HG02938 (cell line): ENCODE data around the gene PRKN.
"Not testable (repeated sequence)": the region's sequence is repeated elsewhere in the genome, so short reads cannot be mapped to it uniquely, and the experiment has no call there.

Experiments
- ATAC-seq: cut with Tn5 transposase; IDR thresholded peaks from one replicate; pipeline ENCODE4 v1.9.1; 2021; ENCODE audit warnings: mild to moderate bottlenecking, moderate library complexity; ENCODE audit not compliant: unreplicated experiment

PRKN gene

DNA sequence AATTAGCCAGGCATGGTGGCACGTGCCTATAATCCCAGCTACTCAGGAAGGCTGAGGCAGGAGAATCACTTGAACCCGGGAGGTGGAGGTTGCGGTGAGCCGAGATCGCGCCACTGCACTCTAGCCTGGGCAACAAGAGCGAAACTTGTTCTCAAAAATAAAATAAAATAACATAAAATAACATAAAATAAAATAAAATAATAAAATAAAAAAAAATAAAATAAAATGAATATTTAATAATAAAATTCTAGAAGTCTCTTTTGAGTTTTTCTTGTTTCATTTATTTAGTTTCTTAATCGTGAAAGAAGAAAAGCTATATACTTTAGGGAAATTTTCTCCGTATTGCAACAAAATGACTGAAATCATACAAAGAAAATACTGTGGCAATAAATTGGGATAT lies 841.0 kb downstream of the PRKN start:
- not testable (repeated sequence) for ATAC-seq

DNA sequence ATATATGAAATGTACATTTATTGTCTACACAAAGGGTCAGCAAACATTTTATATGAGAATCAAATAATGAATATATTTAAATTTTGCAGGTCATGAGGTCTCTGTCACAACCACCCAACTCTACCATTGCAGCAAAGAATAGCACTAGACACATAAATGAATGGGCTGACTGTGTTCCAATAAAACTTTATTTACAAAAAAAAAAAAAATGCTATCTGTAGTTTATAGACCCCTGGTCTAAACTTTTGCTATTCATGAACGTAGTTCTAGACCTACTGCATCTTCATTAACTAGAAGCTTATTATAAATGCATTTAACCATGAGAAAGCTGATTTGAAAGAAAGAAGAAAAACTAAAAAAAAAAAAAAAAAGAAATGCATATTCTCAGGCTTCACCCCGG lies 842.8 kb downstream of the PRKN start:
- ATAC-seq, result no peak

DNA sequence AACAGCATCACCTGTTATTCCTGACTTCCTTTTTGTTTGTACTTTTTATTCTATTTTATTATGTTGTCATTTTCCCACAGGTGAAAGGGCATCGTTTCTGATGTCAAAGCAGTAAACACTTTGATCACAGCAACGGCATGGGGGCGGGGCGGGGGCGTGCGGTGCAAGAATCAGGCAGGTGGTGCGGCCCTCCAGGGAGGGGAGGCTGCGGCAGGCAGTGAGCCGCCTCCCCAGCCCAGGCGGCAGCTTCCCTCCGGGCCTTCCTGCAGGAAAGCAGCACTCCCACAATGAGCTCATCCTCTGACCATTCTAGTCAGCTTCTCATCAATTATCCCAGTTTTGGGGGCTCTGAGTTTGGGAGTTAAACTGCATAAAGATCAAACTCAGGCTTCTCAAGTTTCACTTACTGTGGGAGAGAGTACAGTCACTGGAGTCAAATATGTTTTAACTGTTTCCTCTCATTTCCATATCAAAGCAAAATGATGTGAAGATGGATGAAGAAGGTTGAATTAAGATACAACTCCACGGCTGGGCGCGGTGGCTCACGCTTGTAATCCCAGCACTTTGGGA lies 845.3 kb downstream of the PRKN start:
- ATAC-seq, result no peak

DNA sequence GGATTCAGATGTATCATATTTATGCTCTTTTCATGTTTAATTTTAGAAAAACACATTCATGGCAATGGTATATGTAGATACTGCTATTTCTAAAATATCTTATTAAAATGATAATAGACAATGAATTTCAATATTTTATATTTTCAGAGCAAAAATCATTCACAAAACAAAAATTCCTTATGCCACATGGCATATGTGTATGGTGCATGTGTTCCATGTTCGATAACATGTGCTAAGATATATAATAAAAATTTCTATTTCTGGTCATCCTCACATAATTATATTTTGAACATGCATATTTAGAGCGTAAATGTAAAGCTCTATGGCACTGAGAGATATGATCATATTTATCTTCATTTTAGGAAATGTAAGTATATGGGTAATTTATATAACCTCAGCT lies 847.5 kb downstream of the PRKN start:
- no peak for ATAC-seq

DNA sequence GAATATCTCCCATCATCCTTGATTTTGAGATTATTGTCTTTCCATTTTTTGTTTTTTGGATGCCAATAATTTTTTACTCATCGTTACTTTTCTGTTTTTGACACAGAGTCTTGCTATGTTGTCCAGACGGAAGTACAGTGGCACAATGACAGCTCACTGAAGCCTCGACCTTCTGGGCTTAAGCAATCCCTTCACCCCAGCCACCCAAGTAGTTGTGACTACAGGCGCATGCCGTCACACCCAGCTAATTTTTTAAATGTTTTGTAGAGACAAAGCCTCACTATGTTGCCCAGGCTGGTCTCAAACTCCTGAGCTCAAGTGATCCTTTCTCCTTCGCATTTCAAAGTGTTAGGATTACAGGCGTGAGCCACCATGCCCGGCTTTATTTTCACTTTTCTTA lies 851.3 kb downstream of the PRKN start:
- no peak for ATAC-seq

DNA sequence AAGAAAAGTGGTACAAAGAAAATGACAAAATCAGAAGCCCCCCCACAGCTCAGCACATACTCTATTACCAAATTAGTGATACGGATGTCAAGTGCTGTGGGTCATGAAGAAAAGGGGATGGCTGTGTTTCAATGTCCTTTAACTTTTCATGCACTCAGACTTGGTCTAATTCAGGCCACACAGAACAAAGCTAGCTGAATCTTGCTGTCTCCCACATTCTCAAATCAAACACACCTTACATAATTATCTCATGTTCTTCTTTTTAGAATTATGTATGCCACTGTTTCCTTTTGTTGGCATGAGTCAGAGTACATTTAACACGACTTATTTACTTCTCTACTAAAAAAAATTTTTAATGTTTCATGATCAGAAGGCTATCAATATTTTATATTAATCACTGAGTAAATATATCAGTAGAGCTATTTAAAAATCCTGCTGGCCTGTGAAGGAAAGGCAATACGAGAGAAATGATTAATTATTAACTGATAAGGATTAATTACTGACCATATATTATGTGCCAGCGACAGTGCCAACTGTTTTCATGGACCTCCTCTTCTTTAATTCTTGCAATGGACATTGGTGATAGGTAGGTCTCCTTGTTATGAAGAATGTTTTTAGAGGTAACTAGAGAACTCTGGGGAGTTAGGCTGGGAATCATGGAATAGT lies 857.2 kb downstream of the PRKN start:
- no peak for ATAC-seq

DNA sequence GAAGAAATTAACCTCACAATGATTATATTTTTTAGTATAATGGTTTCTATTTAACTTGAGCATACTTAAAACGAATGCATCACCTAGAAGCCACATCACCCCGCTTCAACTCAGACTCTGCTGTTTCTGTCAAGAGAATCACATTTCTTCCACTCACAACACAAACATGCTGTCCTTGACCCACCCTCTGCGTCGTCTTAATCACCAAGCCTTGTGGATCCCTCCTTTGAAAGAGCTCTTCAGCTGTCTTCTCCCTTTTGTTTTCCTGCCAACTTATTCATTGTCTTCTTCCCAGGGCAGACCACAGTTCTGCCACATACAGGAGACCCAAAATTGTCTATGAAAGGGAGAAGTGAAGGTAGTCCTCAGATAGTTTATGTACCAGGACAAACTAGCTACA lies 858.1 kb downstream of the PRKN start:
- ATAC-seq, result no peak

DNA sequence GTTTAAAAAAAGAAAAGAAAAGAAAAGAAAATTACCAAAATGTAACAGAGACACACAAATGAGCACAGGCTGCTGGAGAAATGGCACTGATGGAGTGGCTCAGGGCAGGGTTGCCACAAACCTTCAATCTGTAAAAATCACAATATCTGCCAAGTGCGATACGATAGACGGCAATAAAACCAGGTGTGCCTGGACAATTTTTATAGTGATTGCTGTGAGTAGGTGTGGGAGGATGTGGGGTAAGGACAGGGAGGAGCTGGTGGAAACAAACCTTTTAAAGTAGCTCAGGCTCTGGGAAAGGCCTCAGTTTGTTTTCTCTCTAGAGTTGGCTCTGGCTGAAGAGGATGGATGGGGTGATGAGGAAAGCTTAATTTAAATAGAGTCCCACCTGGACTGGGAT lies 861.0 kb downstream of the PRKN start:
- ATAC-seq, result no peak

DNA sequence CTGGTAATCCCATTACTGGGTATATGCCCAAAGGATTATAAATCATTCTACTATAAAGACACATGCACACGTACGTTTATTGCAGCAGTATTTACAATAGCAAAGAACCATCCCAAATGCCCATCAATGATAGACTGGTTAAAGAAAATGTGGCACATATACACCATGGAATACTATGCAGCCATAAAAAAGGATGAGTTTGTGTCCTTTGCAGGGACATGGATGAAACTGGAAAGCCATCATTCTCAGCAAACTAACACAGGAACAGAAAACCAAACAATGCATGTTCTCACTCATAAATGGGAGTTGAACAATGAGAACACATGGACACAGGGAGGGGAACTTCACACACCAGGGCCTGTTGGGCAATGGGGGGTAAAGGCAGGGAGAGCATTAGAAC lies 866.5 kb downstream of the PRKN start:
- not testable (repeated sequence) for ATAC-seq

DNA sequence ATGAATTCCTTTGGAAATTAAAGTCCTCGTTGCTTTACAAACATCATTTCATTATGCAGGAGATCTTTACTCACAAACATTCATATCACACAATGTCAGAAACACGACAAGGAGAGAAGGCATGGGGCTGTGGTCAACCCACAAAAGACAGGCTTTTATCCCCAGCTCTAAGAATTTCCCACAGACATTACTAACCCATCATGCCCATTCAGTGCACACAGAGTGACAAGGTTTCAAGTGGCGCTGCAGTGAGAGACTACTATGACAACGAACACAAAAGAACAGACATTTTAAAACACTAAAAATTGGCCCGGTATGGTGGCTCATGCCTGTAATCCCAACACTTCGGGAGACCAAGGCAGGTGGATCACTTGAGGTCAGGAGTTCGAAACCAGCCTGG lies 873.9 kb downstream of the PRKN start:
- ATAC-seq, result no peak

DNA sequence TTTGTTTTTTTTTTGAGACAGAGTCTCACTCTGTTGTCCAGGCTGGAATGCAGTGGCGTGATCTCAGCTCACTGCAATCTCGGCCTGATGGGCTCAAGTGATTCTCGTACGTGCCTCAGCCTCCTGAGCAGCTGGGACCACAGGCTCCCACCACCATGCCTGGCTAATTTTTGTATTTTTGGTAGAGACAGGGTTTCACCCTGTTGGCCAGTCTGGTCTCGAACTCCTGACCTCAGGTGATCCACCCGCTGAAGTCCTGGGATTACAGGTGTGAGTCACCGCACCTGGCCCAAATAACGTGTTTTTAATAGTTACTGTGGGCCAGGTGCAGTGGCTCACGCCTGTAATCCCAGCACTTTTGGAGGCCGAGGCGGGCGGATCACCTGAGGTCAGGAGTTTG lies 876.1 kb downstream of the PRKN start:
- not testable (repeated sequence) for ATAC-seq

DNA sequence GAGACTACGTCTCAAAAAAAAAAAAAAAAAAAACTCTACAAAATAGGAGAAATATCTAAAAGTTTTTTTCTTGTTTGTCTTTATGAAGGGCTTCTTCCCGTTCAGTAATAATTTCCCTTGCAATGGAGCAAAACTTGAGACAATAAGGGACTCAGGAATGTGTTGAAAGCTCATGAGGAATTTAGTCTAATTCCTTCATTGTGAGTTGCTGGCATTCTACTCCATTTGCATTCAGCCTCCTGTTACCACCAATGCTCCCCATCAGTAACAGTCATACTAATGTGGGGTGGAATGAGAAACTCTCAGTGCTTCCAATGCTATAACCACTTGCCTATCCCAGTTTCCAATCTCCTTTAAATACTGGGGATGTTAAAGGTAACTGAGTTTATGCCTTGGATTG lies 877.0 kb downstream of the PRKN start:
- ATAC-seq, result no peak

DNA sequence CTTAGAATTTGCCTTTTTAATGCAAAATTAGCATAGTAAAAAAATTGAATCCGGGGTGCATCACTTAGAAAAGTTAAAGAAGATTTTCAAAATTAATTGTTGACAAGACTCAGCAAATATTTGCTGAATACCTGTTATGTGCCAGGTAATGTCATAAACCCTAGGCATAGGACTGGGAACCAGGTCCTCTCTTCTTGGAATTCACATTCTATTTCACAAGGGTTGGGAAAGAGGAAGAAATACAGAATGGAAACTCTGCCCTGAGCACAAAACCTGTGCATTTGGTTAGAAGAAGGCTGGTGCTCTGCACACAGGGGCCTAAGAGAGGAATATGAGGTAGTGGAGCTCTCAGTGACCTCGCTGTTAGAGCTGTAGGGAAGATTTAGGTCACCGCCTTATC lies 879.9 kb downstream of the PRKN start:
- no peak for ATAC-seq

DNA sequence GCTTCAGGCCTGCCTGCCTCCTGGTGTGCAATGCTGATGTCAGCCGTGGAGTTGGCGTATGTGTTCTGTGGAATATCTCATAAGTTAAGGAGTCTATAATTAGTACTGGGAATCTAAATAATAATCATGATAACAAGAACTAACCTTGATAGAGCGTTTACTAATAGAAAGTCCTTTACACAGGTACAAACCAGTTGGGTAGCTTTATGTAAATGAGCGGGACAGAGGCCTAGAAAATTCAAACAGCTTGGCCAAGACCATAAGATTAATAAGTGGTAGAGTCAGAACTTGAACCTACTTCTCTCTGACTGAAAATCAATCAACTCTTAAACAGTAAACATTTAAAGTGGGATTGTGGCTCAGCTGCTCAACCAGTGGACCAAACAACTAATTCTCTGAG lies 882.8 kb downstream of the PRKN start:
- ATAC-seq, result no peak

DNA sequence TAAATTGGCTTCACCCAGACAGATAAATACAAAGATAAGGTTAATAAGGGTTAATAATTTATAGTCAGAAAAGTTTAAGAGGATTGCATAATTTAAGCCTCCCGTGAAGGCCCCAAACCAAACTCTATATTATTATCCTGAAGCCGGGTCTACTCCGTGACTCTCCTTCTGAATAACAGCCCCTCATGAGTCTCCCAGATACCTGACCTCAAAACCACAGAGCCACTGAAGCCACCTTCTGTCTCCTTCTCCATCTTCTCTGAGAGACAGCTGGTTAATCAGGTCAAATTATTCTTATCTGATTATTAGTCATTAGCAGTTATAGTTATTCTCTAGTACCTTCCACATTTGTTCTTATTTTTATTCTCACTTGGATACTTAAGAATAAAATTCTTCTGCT lies 884.5 kb downstream of the PRKN start:
- no peak for ATAC-seq

DNA sequence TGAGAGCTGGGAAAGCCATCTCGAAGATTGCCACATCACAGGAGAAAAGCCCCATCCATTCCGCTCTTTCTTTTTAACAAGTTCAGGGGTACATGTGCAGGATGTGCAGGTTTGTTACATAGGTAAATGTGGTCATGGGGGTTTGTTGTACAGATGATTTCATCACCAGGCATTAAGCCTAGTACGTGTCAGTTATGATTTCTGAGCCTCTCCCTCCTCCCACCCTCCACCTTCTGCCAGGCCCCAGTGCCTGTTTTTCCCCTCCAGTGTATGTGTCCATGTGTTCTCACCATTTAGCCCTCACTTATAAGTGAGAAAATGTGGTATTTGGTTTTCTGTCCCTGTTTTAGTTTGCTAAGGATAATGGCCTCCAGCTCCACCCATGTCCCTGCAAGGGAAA lies 887.2 kb downstream of the PRKN start:
- no peak for ATAC-seq

DNA sequence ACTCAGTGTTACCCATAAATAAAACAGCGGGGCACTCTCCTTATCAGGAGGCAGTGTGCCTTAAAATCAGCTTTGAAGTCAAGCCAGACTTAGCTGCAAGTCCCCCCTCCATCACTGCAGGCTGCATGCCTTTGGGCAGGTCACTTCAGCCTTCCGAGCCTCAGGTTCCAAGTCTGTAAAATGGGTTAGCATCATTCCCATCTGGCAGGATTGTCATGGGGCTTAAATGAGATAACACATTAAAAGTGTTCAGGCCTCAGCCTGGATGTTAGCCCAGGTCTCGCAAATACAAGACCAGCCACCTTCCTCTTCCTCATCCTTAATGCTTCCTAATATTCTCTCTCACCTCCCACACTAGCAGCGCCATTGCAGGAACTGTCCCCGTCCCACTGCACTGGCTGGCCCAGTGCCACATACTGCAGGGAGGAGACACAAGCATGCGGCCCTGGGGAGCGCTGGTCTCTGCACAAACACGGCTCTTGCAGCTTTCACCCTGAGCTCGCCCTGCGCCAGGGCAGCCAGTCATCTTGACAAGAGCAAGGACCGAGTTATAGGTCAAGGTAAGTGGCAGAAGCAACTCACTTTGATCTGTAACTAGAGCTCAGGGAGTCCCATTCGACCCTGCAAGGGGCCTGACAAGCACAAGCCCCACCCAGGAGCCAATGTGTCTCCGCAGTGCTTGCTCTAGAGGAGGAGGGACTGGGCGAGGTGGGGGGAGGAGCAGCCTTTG lies 889.1 kb downstream of the PRKN start:
- no peak for ATAC-seq

DNA sequence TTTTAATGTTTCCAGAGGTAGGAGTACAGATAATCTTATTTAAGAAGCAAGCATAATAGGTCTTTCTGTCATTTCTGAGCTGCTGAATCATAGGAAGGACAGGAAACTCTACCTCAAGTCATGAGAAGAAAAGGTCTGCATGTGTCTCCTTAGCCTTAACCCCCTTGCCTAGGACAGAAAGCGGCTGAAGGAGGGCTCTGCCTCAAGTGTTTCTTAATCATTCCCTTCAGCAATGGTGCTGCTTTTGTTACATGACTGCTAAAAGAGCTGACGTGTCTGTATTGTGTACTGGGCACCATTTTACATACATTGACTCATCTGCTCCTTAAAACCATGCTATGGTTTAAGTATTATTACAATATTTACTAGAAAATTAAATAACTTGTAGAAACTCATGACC lies 889.7 kb downstream of the PRKN start:
- no peak for ATAC-seq

DNA sequence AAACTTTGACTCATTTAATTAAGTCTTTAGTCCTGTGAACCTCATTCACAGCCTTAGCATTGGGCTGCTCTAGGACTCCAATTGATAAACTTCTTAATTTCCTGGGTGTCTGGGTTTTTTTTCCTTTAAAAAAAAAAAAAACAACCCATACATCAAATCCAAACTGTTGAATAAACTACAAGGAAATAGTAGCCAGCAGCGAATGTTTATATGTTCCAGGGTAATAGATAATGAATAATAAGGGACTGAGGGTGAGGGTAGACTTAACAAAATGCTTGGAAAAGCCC lies 890.2 kb downstream of the PRKN start:
- ATAC-seq, result no peak

DNA sequence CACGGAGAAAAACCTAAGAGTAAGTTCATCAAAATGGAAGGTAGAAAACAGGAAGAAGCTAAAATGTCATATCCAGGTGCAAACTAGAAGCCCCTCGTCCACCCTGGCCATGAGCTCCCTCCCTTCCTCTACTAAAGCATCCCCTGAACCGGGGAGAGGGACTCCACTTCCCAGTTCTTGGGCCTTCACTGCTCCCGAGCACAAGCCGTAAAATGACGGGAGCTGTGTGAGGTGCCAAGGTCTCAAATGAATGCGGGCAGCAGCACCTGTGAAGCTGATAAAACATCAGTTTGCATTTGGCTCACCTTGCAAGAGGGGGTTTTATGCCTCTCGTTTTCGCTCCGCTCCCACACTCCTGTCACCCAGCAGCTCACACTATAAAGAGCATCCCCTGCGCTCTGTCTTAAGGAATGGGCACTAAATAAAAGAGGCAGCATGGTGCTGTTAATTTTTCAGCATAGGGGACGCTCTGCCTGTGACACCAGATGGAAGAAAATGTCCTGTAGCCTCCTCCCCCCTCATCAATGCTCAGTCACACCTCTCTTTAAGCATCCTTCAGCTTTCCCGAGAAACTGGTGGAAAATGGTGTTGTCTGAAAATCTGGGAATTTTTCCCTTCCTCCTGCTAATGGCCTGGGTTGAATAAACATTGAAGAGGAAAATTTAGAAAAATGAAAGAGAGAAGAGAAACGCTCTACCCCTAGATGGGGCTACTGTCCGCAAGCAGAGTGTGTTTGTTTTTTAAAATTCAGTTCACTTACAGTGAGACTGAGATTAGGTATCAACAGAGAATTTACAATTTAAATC lies 890.7 kb downstream of the PRKN start:
- no peak for ATAC-seq

DNA sequence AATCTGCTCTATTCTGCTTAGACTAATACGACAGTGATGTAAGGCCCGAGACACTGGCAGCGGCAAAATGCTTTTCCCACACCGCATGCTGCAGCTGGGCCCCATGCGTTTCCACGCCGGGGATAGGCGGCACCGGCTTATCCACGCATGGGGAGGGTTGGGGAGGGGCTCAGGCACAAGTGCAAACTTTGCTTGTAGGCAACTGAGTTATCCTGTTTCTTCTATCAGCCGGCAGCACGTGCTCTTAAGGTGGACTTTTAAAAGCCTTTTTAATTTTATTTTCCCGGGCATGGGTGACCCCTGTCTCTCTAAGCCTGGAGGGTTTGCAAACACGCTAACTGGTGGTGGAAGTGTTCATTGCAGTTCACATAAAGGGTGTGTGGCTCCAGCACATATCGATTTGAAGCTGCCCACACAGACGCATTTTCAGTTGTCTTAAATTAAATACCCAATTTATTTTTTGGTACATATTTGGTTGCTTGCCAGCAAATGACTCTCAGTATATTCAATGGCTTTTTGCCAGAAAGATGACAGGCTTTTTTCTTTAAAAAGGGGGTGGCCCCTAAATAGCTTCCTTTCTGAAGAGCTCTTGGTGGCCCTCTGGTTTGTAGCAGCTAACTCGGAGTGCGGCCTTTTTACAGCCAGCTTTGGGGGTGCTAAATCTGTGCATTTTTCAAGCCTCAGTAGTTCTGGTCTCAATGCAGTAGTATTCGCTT lies 891.9 kb downstream of the PRKN start:
- no peak for ATAC-seq
